Frontal cortex (tissue), 4 donors: ENCODE results near the gene ZFP91. TPM values are rescaled to one million over a fixed set of nuclear protein-coding genes. Genes with fewer than 3 reads are reported as not detected.

ENCODE experiments used
- DNase-seq, 2 donors: peaks; one replicate each; pipeline ENCODE4 v3.0.0; 2012; ENCODE audit warnings: low spot score in 2 of 2
- FAIRE-seq: peaks from 2 replicates; lab custom pipeline; 2012; peaks lifted over from hg19 to GRCh38; lab: Jason Lieb, UNC
- total RNA-seq: library from RNA; depleted of rRNA; stranded (reverse); fragments of >200 nt; gene quantifications from one replicate; pipeline ENCODE4 v1.2.3, GENCODE V29; 2014
- donor health status: control.
- donor health status: control.
- donor health status: control.

Gene ZFP91
- total RNA-seq, 1 donor from 2014 or later: 47.3 TPM

- no peak for FAIRE-seq
- no peak for DNase-seq
Observed at GRCh38 chr11:58656348-58656747, 77.5 kb downstream of the ZFP91 start.

GRCh38 chr11:58658623-58659022 lies 79.8 kb downstream of the ZFP91 start:
- no peak for DNase-seq
- FAIRE-seq: no peak

DNA sequence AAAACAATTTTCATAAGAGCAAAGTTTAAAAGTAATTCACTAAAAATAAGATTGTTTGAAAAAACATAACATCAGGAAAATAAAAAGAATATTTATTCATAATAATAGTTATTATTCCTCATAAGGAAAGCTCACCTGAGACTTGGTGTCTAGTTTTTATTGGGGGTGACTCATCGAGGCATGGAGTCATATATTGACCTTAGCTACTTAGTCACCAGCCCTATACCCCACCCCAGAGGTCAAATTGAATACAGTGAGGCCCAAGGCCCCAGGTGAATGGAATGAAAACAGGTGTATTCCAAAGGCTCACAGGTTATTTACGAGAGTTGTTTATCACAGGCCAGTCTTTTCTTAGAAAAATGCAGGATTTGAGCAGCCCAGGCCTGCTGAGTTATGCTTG lies 80.5 kb downstream of the ZFP91 start:
- FAIRE-seq: no peak
- DNase-seq: no peak

- FAIRE-seq (no peak), DNase-seq (no peak)
Observed at GRCh38 chr11:58659910-58660570, 81.2 kb downstream of the ZFP91 start.

Other genes with a start within 250 kb of the ZFP91 start
- not detected for gene OR5B17, start 220.0 kb upstream of the ZFP91 start, total RNA-seq
- not detected for gene OR5B3, start 172.2 kb upstream of the ZFP91 start, total RNA-seq
- not detected for gene OR5B2, start 150.9 kb upstream of the ZFP91 start, total RNA-seq
- gene OR5B12, start 136.8 kb upstream of the ZFP91 start, total RNA-seq: not detected
- not detected for gene OR5B21, start 71.0 kb upstream of the ZFP91 start, total RNA-seq
- 2.4 TPM for gene LPXN, start 3.2 kb upstream of the ZFP91 start, total RNA-seq
- gene CNTF, start 43.6 kb downstream of the ZFP91 start, total RNA-seq: 1.2 TPM
- not detected for gene GLYAT, start 152.9 kb downstream of the ZFP91 start, total RNA-seq